ENCODE results near the gene NR1I3.
"Not testable (repeated sequence)": the region's sequence is repeated elsewhere in the genome, so short reads cannot be mapped to it uniquely, and the experiment has no call there.

NR1I3 gene

DNA sequence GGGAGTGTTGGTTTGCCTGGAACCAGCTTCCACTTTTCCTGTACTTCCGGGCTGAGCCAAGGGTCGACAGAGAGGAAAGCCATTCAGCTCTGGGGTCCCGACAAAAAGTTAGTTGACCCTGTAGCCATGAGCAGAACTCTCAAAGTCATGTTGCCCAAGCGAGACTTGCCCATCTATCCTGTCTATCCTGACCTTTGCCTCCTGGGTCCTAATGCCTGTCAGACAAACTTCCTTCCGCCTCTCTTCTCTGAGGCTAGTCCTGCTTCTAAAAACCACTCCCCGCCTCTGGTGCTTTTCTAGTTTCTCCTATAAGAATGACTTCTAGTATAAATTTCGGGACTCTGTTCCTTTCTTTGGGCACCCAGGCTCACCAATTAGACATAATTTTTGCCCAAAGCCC lies 12.8 kb upstream of the NR1I3 start:
- in situ Hi-C loops (cut with MboI; ENCODE audit: low sequenced_read_pairs), result no loop called here

DNA sequence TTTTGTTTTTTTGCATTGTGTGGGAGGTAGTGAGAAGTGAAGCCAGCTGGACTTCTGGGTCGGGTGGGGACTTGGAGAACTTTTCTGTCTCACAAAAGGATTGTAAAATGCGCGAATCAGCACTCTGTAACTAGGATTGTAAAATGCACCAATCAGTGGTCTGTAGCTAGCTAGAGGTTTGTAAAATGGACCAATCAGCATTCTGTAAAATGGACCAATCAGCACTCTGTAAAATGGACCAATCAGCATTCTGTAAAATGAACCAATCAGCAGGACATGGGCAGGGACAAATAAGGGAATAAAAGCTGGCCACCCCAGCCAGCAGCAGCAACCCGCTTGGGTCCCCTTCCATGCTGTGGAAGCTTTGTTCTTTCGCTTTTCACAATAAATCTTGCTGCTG lies 12.1 kb upstream of the NR1I3 start:
- in situ Hi-C loops (cut with MboI; ENCODE audit: low sequenced_read_pairs), result not testable (repeated sequence)

DNA sequence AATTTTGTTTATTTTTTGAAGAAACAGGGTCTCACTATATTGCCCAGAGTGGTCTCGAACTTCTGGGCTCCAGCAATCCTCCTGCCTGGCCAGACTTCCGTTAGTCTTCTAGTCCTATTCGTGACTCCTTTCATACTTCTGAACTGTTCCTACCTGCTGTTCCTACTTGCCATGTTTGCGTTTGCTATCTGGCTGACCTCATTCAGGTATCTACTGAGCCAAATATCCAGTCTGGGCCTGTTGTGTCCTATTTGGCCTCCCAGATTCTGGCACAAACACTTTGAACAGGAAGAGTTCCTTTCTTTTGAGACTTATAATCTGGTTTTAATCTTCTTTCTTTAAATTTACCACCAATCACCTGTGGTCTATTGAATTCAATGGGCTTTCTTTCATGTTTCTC lies 6.9 kb upstream of the NR1I3 start:
- in situ Hi-C loops (cut with MboI; ENCODE audit: low sequenced_read_pairs), result no loop called here

DNA sequence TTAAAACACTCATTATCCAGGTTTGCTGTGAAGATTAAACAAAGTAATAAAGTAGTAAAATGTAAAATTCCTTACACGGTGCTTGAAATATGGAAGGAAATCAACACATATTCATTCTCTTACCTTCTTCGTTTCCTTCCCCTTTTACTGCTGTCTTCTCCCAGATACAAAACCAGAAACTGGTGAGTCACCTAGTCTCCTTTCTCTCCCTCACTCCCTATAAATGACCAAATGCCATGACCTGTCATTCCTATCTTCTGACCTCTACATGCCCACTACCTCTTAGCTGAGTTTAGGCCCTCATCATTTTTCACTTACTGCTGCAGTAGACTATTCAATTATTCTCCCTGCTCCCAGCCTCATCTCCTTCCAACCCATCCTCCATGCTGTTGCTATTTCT lies 4.3 kb upstream of the NR1I3 start:
- in situ Hi-C loops (cut with MboI; ENCODE audit: low sequenced_read_pairs), result no loop called here

DNA sequence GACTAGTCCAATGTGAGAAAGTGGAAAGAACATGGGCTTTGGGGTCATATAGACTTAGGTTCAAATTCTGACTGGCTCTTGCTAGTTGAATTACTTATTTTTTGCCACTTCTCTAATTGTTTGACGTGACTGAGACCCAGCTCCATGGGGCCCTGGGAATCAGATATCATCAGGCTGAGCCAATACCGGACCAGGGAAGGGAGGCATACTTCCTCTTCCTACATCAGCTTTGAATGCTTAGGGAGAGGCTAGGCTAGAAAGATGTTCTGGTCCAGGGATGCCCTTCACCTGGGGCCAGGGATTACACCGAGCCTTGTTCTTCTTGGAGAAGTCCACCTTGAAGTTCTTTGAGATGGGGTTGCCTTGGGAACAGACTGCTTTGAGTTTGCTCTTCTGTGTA lies 3.7 kb upstream of the NR1I3 start:
- in situ Hi-C loops (cut with MboI; ENCODE audit: low sequenced_read_pairs), result no loop called here

DNA sequence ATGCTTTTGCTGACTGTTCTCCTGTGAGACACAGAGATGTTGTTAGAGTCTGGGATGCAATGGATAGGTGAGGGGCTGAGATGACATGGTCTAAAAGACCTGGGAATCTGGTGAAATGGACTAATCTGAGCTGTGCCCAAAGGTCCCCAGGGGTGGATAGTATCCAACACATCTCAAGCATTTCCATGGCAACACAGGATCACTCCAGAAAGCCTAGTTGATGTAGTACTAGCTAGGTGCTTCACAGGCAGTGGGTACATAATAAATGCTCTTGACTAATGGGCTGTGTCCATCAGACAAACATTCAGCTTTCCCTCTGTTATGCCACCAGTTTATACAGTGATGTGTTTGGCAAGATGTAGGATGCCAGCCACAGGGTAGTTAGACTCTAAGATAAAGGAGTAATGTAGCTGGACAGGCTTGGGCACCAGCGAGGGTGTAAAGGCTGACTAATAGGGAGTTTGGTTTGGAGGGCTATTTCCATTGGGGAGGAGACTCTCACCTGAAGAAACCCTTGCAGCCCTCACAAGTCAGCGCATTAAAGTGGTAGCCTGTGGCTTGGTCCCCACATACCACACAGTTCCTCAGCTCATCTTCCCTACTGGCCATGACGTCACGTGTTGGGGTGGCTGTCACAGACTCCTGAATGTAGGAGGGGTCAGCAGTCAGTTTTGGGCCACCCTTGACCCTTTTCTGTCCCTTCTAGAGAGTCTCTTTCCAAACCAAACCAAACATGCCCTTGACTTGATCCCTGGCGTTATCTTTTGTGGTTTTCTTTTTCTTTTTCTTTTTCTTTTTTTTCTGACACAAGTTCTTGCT lies 1.8 kb downstream of the NR1I3 start:
- in situ Hi-C loops (cut with MboI; ENCODE audit: low sequenced_read_pairs), result no loop called here

DNA sequence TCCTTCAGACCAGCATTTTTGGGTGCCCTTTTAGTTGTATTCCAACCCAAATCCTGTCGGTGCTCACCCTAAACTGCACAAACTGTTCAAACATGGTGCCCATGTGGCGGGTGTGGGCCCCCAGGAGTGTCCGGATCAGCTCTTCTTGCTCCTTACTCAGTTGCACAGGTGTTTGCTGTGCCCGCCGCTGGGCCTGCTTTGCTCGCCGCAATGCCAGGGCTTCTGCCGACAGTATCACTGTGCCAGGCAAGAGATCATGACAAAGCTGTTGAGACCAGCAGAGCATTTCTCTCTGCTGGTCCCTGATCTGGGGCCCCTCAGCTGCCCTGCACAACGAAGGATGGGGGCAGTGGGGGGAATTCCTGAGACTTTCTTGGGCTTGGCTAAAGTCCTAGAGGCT lies 4.9 kb downstream of the NR1I3 start:
- in situ Hi-C loops (cut with MboI; ENCODE audit: low sequenced_read_pairs), result no loop called here

DNA sequence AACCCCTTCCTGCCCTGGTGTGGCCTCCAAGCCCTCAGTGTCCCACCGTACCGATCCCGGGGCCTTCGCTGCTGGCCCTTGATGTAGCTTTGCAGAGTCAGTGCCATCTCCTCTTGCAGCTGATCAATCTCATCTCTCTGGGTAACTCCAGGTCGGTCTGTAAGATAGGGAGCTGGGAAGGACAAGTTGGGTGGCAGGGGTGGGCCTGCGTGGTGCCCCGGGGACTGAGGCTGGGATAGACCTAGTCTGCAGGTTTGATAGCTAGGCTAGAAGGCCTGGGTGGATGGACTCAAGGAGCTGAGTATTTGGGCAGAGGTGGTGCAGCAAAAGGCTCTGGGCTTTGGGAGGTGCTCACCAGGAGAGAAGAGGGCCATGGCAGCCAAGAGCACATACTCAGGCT lies 7.2 kb downstream of the NR1I3 start:
- in situ Hi-C loops (cut with MboI; ENCODE audit: low sequenced_read_pairs), result no loop called here

DNA sequence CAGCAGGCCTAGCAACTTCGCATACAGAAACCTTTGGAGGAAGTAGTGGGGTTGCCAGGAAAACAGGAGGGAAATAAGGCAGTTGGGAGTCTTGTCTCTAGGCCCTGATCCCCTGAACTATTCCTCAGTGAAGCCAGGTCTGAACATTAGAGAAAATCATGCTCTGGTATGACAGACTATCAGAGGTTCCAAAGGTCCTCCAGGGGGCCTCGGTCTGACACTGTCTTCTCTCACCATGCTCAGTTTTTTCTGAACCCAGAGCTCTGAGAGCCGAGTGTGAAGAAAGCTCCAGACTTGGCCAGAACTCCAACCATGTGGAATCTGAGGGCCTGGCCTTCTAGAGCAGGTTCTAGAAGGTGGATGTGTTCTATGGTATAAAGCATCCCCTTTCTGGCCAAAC lies 8.1 kb downstream of the NR1I3 start:
- in situ Hi-C loops (cut with MboI; ENCODE audit: low sequenced_read_pairs), result loop anchor here (10.0 kb wide), 1 partner anchor 145 kb away; no protein-coding TSS in a partner anchor

DNA sequence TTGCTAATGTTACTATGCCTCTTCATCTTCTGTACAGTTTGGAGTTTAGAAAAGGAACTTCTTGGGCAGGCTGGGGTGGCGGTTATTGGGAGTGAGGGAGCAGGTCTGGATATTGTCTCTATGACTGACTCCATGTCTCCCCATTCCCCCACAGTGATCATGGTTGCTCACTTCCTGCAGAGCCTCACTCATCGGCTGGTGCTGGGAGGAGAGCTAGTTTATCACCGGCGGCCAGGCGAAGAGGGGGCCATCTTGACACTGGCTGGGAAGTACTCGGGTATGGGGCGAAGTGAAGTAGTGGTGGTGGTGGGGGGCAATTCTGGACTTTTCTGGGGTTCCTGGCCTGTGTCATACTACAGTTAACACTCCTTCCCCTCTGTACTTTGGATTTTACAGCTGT lies 10.0 kb downstream of the NR1I3 start:
- in situ Hi-C loops (cut with MboI; ENCODE audit: low sequenced_read_pairs), result loop anchor here (10.0 kb wide), 1 partner anchor 147 kb away; no protein-coding TSS in a partner anchor

DNA sequence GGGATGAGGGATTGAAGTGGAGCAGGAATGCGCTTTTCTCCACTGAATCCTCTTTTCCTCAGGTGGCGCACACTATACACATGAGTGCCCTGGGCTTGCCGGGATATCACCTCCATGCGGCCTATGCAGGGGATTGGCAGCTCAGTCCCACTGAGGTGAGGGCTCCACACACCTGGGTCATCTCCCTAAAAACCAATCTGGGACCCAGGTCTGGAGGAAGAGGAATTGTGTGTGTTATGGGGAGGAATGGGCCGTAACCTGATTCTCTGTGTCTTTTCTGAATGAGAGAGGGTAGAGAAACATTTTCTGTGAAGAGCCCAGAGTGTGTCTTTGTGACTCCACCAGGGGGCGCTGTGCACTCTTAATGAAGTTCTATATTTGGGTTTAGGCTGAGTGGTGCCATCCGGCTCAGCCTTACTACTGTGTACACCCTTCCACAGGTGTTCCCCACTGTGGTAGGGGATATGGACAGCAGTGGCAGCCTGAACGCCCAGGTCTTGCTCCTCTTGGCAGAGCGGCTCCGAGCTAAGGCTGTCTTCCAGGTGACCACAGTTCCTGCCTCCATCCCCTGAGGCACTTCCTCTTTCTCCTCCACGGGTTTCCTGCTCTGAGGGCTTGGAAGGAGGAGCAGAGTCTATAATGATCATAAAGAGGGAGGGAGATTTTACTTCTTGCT lies 10.7 kb downstream of the NR1I3 start:
- in situ Hi-C loops (cut with MboI; ENCODE audit: low sequenced_read_pairs), result loop anchor here (10.0 kb wide), 1 partner anchor 147 kb away; no protein-coding TSS in a partner anchor

DNA sequence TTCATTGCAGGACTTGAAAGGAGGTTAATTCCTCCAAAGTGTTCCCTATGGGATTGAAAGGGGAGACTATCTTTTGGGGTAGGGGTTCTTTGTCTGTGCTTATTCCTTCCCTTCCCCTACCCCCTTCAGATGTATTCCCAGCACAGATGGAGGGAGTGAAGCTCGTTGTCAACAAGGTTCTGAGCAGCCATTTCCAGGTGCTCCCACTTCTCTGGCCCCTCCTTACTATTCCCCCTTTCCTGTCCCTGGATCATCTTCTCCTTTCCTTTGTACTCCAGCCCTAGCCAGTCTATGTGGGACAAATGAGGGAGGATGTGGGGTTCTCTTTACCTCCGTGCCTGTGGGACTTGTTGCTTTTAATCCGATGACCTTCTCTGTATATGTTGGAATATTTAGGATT lies 11.2 kb downstream of the NR1I3 start:
- in situ Hi-C loops (cut with MboI; ENCODE audit: low sequenced_read_pairs), result loop anchor here (10.0 kb wide), 1 partner anchor 148 kb away; no protein-coding TSS in a partner anchor

DNA sequence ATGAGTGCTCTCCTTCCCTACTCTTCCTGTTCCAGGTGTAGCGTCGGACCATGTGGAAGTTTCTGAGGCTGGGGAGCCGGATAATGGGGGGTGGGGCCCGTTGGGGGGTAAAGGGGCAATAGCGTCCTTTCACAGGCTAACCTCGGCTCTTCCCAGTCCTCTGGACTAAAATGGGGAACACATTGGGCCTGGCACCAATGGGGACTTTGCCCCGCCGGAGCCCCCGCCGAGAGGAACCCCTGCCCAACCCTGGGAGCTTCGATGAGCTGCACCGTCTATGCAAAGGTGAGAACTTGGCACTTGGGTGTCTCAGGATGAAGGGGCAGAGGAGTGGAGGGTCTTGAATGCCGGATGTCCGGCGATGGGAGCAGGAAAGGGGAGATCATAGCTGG lies 11.7 kb downstream of the NR1I3 start:
- in situ Hi-C loops (cut with MboI; ENCODE audit: low sequenced_read_pairs), result loop anchor here (10.0 kb wide), 1 partner anchor 148 kb away; no protein-coding TSS in a partner anchor

DNA sequence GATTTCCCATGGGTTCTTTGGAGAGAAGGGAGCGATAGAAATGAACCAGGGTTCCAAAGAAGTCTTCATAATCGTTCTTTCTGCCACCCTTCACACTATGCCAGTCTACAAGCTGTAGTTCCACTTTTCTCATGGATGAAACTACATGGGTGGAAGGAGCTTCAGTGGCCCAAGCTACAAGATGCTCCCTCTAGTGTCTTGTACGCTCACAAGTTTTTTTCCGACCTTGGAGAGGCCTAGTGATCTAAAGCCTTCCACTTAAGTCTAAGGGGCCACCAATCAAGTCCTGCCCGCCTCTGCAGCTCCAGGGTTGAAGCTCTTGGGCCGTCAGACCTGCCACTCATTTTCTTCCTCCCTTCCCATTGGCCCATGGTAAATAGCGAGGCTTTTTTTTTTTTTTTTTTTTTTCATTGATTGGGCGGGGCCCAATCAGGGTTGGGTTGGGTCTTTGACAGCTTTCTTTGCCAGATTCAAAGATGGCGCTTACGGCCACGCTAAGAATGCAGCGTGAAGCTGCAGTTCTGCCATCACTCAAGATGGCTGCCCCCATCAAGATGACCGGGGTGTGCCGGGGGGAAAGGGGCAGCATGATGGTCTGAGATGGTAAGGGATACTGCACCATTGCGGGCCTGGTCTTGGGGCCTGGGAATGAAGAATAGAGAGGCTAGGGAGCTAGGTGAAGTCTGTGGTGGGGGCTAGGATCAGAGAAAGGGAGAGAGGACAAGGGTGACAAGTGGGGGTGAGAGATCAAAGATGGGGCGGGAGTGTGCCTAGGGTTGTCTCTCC lies 12.3 kb downstream of the NR1I3 start, which contains the start of gene TOMM40L:
Gene TOMM40L (plus strand): TSS at position 527 of the 786 bp plus-strand sequence. CDS start 430 bp downstream, outside the sequence.
- in situ Hi-C loops (cut with MboI; ENCODE audit: low sequenced_read_pairs), result loop anchor here (10.0 kb wide), 1 partner anchor 149 kb away; no protein-coding TSS in a partner anchor

DNA sequence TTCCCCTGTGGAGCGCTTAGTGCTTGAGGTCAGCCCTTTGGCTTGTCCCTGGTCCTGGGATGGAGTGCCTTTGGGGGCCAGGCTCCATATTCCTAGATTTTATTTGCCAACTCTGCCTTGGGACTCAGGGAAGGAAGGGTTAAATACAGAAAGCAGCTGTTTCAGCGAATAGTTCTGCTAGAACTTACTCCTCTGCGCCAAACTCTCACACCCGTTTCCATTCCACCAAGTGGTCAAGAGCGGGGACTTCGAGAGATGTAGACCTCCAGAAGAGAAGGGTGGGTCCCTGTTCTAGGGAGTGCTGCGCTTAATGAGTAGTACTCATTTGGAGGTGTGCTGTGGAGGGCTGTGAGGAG lies 12.8 kb downstream of the NR1I3 start:
- in situ Hi-C loops (cut with MboI; ENCODE audit: low sequenced_read_pairs), result loop anchor here (10.0 kb wide), 1 partner anchor 150 kb away; no protein-coding TSS in a partner anchor

DNA sequence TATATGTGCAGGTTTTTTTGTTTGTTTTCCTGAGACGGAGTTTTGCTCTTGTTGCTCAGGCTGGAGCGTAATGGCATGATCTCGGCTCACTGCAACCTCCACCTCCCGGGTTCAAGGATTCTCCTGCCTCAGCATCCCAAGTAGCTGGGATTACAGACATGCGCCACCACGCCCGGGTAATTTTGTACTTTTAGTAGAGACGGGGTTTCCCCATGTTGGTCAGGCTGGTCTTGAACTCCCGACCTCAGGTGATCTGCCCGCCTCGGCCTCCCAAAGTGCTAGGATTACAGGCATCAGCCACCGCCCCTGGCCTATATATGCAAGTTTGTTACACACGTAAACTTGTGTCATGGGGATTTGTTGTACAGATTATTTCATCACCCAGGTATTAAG lies 13.3 kb downstream of the NR1I3 start:
- in situ Hi-C loops (cut with MboI; ENCODE audit: low sequenced_read_pairs), result loop anchor here (10.0 to 25.0 kb wide), 2 partner anchors 150 to 513 kb away; partner anchors contain the start of gene DUSP12

DNA sequence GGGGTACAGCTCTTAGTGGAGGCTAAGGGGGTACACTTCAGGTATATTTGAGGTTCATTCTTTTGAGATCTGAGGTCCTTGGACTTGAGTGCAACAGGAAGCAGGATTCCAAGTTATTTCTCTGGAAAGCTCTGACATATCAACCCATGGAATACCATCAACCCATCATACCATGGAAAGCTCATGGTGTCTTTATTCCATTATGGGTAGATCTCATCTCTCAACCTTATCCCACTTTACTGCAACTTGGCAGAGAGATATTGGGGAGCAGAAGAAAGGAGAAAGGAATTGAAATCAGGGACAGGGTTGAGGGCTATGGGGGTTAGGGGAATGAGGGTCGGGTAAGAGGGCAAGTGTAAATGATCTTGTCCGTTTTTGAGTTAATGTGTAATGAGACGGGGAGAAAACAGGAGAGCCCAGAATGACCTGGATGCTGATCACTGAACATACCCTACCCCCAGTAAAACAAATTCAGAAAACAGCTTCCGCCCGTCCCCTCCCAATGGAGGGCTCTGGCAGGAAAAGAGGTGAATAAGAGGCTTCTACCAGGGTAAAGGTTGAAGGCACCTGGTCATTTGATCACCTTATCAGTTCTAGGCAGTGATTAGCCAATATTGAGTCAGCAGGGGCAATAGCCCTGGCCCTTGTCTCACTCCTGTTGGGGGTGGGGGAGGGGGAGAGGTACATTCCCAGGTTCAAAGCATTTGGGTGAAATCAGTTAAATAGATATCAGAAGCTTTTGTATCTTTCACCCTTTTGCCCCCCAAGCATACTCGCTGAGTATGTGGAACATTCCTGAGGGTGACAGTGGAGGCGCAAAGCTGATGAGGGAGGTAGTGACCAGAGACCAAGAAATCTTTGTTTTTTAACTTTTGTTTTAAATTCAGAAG lies 14.0 kb downstream of the NR1I3 start:
- in situ Hi-C loops (cut with MboI; ENCODE audit: low sequenced_read_pairs), result loop anchor here (10.0 to 25.0 kb wide), 2 partner anchors 151 to 513 kb away; partner anchors contain the start of gene DUSP12

DNA sequence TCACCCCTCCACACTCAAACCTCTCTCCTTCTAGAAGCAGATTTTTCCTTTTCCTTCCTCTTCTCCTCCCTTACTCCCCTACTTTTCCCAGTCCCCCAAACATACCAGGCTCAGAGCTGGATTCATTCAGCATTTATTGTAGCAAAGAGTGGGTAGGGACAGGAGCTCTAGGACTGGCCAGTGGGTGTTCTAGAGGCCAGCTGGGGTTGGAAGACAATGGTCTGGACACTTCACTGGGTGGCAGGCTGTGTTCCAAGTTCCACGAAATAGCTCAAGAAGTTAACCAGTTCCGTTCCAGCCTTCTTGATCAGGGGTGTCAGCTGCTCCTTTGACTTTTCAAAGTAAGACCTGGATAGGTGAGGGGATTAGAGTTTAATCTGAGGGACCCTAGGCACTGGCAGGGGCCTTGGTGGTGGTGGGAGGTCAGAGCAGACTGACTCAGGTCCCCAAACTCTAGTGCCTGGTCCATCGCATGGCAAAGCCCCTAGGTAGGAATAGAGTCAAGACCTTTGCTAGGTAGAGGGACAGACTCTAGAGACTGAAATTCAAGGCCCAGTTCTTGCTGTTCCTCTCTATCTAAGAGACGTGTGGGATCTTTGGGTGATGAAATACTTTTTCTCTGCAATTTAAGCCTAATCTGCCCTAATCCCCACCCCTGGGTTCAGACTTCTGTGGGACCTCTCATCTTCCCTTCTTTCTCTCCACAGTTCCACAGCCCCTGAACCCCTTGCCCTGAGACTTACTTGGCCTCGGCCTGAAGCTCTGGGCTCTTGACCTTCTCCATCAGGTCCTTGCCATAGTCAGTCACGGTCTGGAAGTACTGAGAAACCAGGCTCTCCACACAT lies 15.6 kb downstream of the NR1I3 start:
- in situ Hi-C loops (cut with MboI; ENCODE audit: low sequenced_read_pairs), result loop anchor here (10.0 to 25.0 kb wide), 2 partner anchors 152 to 515 kb away; partner anchors contain the start of gene DUSP12

DNA sequence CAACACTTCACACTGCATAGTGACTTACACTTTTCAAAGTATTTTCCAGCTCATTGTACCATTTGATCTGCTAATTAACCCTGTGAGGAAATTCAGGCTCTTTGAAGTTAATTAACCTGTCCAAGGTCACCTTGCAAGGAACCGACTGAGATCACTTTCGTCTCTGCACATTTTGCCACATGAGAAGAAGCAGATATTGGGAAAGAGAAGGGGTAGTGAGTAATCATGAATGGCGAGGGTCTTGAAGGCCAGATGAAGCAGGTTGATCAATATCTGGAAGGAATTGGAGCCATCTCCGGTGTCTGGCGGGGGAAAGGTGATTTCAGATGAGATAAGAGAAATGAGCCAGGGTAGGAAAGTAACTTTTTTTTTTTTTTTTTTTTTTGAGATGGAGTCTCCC lies 18.0 kb downstream of the NR1I3 start:
- in situ Hi-C loops (cut with MboI; ENCODE audit: low sequenced_read_pairs), result loop anchor here (10.0 to 25.0 kb wide), 2 partner anchors 155 to 517 kb away; partner anchors contain the start of gene DUSP12
